ENCODE results near the gene NHS. TPM values are rescaled to one million over a fixed set of nuclear protein-coding genes. Genes with fewer than 3 reads are reported as not detected.

NHS gene
- 5.9 TPM for polyA plus RNA-seq (2013, experiment 1 of 4)
- 7.1 TPM for polyA plus RNA-seq (2013, experiment 2 of 4)
- 4.9 TPM for polyA plus RNA-seq (2013, experiment 3 of 4)
- 6.3 TPM for polyA plus RNA-seq (2013, experiment 4 of 4)

DNA sequence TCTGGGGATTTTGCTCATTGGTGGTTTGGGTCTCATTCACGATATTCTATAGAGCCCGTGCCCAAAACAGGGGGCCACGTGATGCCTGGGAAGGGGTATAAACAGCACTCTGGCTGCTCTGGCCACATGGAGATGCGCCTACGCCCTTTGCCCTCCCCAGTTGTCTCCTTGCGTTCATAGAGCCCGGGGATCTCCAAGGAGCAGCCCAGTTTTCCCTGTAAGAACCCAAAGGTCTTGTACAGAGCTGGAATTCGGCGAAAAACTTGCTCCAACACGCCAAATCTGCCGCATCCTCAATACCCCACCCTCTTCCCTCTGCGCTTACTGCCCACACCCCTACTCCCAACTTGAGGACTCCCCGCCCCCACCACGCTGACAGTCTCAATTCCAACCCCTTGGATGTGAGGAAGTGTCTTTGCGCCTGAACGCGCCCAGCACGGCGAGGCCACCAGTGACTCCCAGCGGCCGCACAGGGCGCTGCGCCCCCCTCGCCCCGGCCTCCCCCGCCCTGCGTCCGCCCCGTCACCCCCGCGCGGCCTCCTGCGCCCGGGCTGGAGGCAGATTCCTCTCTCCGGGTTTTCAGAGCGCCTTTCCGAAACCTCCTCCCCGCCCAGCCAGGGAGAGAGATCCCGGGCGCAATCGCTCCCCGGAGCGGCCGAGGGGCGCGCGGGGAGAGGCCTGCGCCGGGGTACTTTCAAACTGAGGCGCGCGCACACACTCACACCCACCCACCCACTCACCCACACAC lies at the start of gene NHS:
NHS (plus strand) TSS at position 582 of the 748 bp plus-strand sequence. CDS start 558 bp downstream, outside the sequence.
- 1 to 2% methylated on average over 51 to 52 of the region's 52 CpGs for WGBS, 2 experiments
- H3K27ac ChIP-seq (ENCODE audit: insufficient read depth, low read depth, low read length, poor library complexity, severe bottlenecking): no peak within 1 kb of the TSS
- H3K4me3 ChIP-seq (ENCODE audit: insufficient read depth, low read depth, low read length): peak within 1 kb of the TSS; percentile 55
- no peaks in the 10 kb centered on the region for H3K36me3 ChIP-seq (ENCODE audit: control insufficient read depth, insufficient read depth, low read length)
- H3K27me3 ChIP-seq (ENCODE audit: control insufficient read depth, insufficient read depth, low read length, poor library complexity, severe bottlenecking): peaks cover 29% of the 10 kb centered on the region
- no peaks in the 10 kb centered on the region for H3K4me1 ChIP-seq (ENCODE audit: control insufficient read depth, insufficient read depth, low read length)
- H3K9me3 ChIP-seq (ENCODE audit: control insufficient read depth, low read length): no peaks in the 10 kb centered on the region

DNA sequence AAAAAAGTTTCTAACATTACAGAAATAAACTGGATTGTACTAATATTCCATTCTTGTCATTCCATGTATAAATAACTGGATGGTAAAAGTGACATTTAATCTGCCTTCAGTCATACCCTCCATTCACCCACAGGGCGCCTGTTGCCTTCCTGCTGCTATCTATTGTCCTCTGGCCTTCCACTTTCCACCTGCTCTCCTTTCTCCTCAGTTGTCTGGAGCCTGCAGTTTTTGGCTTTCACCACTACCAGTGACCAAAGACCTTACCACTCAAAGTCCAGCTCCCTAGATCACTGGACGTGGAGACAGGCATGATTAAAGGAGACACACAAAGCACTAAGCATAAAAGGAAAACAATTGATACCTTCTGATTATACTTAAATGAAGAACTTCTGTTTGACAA lies 46.2 kb upstream of the NHS start:
- no peaks in the 10 kb centered on the region for H3K27me3 ChIP-seq (ENCODE audit: control insufficient read depth, insufficient read depth, low read length, poor library complexity, severe bottlenecking)
- H3K9me3 ChIP-seq (ENCODE audit: control insufficient read depth, low read length): no peaks in the 10 kb centered on the region
- H3K27ac ChIP-seq (ENCODE audit: insufficient read depth, low read depth, low read length, poor library complexity, severe bottlenecking): no peak overlapping the region
- no peaks in the 10 kb centered on the region for H3K36me3 ChIP-seq (ENCODE audit: control insufficient read depth, insufficient read depth, low read length)
- no peaks in the 10 kb centered on the region for H3K4me1 ChIP-seq (ENCODE audit: control insufficient read depth, insufficient read depth, low read length)
- 47 to 67% methylated on average over 1 of the region's 2 CpGs for WGBS, 2 experiments
- H3K4me3 ChIP-seq (ENCODE audit: insufficient read depth, low read depth, low read length): no peak overlapping the region

DNA sequence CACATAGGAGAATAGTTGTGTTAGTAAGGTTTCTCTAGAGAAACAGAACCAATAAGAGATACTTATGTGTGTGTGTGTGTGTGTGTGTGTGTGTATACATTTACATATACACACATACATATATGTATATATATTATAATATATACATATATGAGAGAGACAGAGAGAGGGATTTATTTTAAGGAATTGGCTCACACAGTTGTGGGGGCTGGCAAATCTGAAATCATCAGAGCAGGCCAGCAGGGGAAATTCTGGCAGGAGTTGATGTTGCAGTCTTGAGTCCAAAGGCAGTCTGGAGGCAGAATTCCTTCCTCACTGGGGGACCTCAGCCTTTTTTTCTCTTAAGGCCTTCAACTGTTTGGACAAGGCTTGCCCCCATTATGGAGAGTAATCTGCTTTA lies 38.6 kb upstream of the NHS start:
- H3K4me1 ChIP-seq (ENCODE audit: control insufficient read depth, insufficient read depth, low read length): no peaks in the 10 kb centered on the region
- H3K4me3 ChIP-seq (ENCODE audit: insufficient read depth, low read depth, low read length): no peak overlapping the region
- no peaks in the 10 kb centered on the region for H3K36me3 ChIP-seq (ENCODE audit: control insufficient read depth, insufficient read depth, low read length)
- no peaks in the 10 kb centered on the region for H3K27me3 ChIP-seq (ENCODE audit: control insufficient read depth, insufficient read depth, low read length, poor library complexity, severe bottlenecking)
- no peaks in the 10 kb centered on the region for H3K9me3 ChIP-seq (ENCODE audit: control insufficient read depth, low read length)
- H3K27ac ChIP-seq (ENCODE audit: insufficient read depth, low read depth, low read length, poor library complexity, severe bottlenecking): no peak overlapping the region

DNA sequence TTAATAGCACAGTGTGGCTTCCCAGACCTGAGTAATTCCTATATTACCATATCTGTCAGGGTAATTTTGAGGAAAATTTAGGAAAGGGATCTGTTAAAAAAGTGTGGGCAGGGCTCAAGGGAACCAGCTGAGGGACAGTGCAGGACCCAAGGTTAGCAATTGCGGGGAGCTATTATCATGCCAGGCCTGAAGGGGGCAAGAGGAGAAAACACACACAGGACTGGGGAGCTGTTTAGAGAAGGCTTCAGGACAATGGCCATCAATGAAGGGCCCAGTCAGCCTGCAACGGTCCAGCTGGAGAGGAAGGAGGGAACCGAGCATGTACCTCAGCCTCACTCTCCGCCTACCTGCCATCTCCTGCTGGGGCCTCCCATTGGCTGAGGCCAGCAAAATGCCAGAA lies 19.0 kb upstream of the NHS start:
- Histone ChIP-seq H3K4me1 (ENCODE audit: control insufficient read depth, insufficient read depth, low read length) (no peaks in the 10 kb centered on the region), H3K4me3 (ENCODE audit: insufficient read depth, low read depth, low read length) (no peak overlapping the region), H3K27me3 (ENCODE audit: control insufficient read depth, insufficient read depth, low read length, poor library complexity, severe bottlenecking) (no peaks in the 10 kb centered on the region), H3K36me3 (ENCODE audit: control insufficient read depth, insufficient read depth, low read length) (no peaks in the 10 kb centered on the region), H3K27ac (ENCODE audit: insufficient read depth, low read depth, low read length, poor library complexity, severe bottlenecking) (no peak overlapping the region), H3K9me3 (ENCODE audit: control insufficient read depth, low read length) (no peaks in the 10 kb centered on the region)
- WGBS, 2 experiments: 69 to 85% methylated on average over 4 of the region's 4 CpGs

DNA sequence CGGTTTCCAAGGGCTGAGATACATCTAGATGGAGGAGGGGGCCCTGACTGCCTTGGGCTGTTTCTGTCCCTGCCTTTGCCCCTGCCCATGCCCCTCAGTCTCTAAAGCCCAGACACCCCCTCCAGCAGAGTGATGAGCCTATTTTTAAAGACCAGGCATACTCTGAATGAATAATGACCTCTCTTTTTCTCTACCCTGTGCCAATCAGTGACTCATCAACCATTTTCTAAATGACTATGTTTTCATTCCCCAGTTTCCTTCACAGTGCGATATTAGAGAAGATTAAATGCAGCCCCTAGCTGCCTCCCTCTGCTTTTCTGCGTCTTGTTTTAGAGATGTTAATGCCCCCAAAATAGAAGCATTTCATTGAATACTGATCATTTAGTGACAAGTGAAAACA lies 15.5 kb upstream of the NHS start:
- 86 to 95% methylated on average over 3 of the region's 3 CpGs for WGBS, 2 experiments
- Histone ChIP-seq H3K4me1 (ENCODE audit: control insufficient read depth, insufficient read depth, low read length) (no peaks in the 10 kb centered on the region), H3K9me3 (ENCODE audit: control insufficient read depth, low read length) (no peaks in the 10 kb centered on the region), H3K36me3 (ENCODE audit: control insufficient read depth, insufficient read depth, low read length) (no peaks in the 10 kb centered on the region), H3K4me3 (ENCODE audit: insufficient read depth, low read depth, low read length) (no peak overlapping the region), H3K27me3 (ENCODE audit: control insufficient read depth, insufficient read depth, low read length, poor library complexity, severe bottlenecking) (no peaks in the 10 kb centered on the region), H3K27ac (ENCODE audit: insufficient read depth, low read depth, low read length, poor library complexity, severe bottlenecking) (no peak overlapping the region)

DNA sequence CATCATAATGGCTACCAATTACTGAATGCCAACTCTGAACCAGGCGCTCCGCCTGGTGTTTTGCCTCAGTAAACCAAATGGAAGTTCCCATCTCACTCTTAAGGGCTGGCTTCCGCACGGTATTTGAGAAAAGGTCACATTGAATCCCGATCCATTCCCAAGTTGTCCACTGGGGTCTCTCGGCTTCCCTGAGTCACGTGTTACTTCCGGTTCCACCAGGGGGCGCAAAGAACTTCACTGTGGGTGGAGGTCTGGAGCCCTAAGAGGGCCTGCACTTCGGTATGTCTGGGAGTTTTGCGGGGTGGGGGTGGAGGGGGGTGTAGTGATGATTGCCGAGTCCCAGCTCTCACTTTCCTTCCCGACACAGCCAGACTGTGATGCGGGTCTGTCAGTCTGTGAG lies 13.4 kb upstream of the NHS start:
- H3K9me3 ChIP-seq (ENCODE audit: control insufficient read depth, low read length): no peaks in the 10 kb centered on the region
- H3K27me3 ChIP-seq (ENCODE audit: control insufficient read depth, insufficient read depth, low read length, poor library complexity, severe bottlenecking): no peaks in the 10 kb centered on the region
- H3K27ac ChIP-seq (ENCODE audit: insufficient read depth, low read depth, low read length, poor library complexity, severe bottlenecking): no peak overlapping the region
- no peak overlapping the region for H3K4me3 ChIP-seq (ENCODE audit: insufficient read depth, low read depth, low read length)
- WGBS, 2 experiments: 77 to 81% methylated on average over 14 of the region's 14 CpGs
- H3K36me3 ChIP-seq (ENCODE audit: control insufficient read depth, insufficient read depth, low read length): no peaks in the 10 kb centered on the region
- H3K4me1 ChIP-seq (ENCODE audit: control insufficient read depth, insufficient read depth, low read length): no peaks in the 10 kb centered on the region

DNA sequence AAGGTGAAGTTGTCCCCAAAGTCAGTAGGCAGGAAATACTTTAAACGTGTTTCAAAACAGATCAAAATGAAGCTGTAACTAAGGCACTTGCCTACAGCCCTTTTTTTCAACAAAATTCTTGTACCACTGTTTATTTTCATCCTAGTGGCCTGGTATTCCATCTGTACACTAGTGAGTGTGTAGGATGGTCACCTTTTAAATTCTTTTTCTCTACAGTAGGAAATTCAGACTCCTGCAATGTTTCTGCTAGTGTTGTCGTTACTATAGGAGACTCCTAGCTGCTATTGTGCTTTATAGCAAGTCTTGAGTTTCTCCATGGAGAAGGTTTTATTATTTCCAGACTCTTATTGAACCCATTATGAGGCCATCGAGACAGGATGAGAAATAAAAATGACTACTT lies 7.0 kb upstream of the NHS start:
- Histone ChIP-seq H3K27ac (ENCODE audit: insufficient read depth, low read depth, low read length, poor library complexity, severe bottlenecking) (no peak overlapping the region), H3K9me3 (ENCODE audit: control insufficient read depth, low read length) (no peaks in the 10 kb centered on the region), H3K4me1 (ENCODE audit: control insufficient read depth, insufficient read depth, low read length) (no peaks in the 10 kb centered on the region), H3K27me3 (ENCODE audit: control insufficient read depth, insufficient read depth, low read length, poor library complexity, severe bottlenecking) (no peaks in the 10 kb centered on the region), H3K36me3 (ENCODE audit: control insufficient read depth, insufficient read depth, low read length) (no peaks in the 10 kb centered on the region), H3K4me3 (ENCODE audit: insufficient read depth, low read depth, low read length) (no peak overlapping the region)
- 91 to 95% methylated on average over 3 of the region's 3 CpGs for WGBS, 2 experiments

DNA sequence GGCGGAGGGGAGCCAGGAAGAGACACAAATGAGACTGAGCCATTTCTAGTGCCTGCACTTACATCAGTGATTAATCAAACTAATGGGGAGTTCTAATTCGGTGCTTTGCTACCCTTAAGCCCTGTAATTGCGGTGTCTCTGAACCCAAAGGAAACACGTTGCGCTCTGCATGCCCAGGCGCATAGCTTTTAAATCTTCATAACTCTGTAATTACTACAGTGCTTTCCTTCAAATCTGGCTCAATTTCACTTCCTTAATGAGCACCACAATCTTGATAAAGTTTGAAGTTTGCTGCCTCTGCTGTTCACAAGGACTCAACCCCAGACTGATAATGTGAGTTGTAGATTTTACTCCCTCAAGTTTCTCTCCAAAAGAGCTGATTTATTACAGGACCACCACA lies 5.7 kb upstream of the NHS start:
- Histone ChIP-seq H3K9me3 (ENCODE audit: control insufficient read depth, low read length) (no peaks in the 10 kb centered on the region), H3K36me3 (ENCODE audit: control insufficient read depth, insufficient read depth, low read length) (no peaks in the 10 kb centered on the region), H3K27ac (ENCODE audit: insufficient read depth, low read depth, low read length, poor library complexity, severe bottlenecking) (no peak overlapping the region), H3K4me1 (ENCODE audit: control insufficient read depth, insufficient read depth, low read length) (no peaks in the 10 kb centered on the region), H3K4me3 (ENCODE audit: insufficient read depth, low read depth, low read length) (no peak overlapping the region), H3K27me3 (ENCODE audit: control insufficient read depth, insufficient read depth, low read length, poor library complexity, severe bottlenecking) (no peaks in the 10 kb centered on the region)
- 90 to 94% methylated on average over 6 of the region's 6 CpGs for WGBS, 2 experiments

DNA sequence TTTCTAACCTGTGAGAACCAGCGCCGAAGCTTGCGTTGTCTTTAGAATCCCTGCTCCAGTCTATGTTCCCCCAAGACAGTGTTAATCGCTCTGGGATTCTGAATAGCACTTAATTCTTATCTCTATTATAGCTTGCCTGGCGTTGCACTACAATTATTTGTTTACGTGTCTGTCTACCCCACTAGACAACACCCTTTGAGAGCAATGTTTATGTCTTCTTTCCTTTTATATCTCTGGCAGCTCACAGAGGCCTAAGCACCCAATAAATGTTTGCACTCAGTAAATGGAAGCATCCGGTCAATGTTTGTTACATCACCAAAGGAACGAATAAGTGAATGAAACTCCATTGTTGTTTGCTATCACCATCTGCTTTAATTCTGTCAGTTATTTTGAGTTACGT lies 4.8 kb upstream of the NHS start:
- Histone ChIP-seq H3K4me1 (ENCODE audit: control insufficient read depth, insufficient read depth, low read length) (no peaks in the 10 kb centered on the region), H3K9me3 (ENCODE audit: control insufficient read depth, low read length) (no peaks in the 10 kb centered on the region), H3K4me3 (ENCODE audit: insufficient read depth, low read depth, low read length) (no peak overlapping the region), H3K27me3 (ENCODE audit: control insufficient read depth, insufficient read depth, low read length, poor library complexity, severe bottlenecking) (no peaks in the 10 kb centered on the region), H3K36me3 (ENCODE audit: control insufficient read depth, insufficient read depth, low read length) (no peaks in the 10 kb centered on the region), H3K27ac (ENCODE audit: insufficient read depth, low read depth, low read length, poor library complexity, severe bottlenecking) (no peak overlapping the region)
- WGBS, 2 experiments: 96% methylated on average over 9 of the region's 9 CpGs

DNA sequence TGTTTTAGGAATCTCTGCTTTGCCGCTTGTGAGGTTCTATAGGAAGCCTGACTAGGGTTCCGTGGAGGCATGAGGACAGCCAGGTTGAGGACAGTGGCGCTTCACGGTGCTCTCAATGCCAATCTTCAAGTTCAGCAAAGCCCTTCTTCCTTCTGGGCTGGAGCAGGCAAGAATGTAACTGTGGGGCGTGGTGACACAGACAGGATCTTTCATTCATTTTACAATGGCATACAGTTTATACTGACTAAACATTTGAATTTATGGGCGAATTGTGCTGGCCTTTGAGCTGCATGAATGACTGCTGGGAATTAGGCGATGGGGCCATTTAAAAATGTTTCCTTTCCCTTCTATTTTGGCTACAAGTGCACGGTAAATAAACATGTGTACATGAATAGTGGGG lies 2.9 kb upstream of the NHS start:
- H3K36me3 ChIP-seq (ENCODE audit: control insufficient read depth, insufficient read depth, low read length): no peaks in the 10 kb centered on the region
- WGBS, 2 experiments: 94 to 96% methylated on average over 6 to 7 of the region's 8 CpGs
- H3K27ac ChIP-seq (ENCODE audit: insufficient read depth, low read depth, low read length, poor library complexity, severe bottlenecking): no peak overlapping the region
- H3K4me3 ChIP-seq (ENCODE audit: insufficient read depth, low read depth, low read length): no peak overlapping the region
- no peaks in the 10 kb centered on the region for H3K9me3 ChIP-seq (ENCODE audit: control insufficient read depth, low read length)
- H3K27me3 ChIP-seq (ENCODE audit: control insufficient read depth, insufficient read depth, low read length, poor library complexity, severe bottlenecking): peaks cover 11% of the 10 kb centered on the region
- H3K4me1 ChIP-seq (ENCODE audit: control insufficient read depth, insufficient read depth, low read length): no peaks in the 10 kb centered on the region

All from ectodermal cell (in vitro differentiated cells).